Brain microvascular endothelial cell (primary cell): ENCODE measurements around the gene ANKRD55.
"Not testable (repeated sequence)": the region's sequence is repeated elsewhere in the genome, so short reads cannot be mapped to it uniquely, and the experiment has no call there.

Experiments
- DNase-seq: peaks from one replicate; pipeline ENCODE4 v3.0.0-alpha.2; 2020
- H3K27ac ChIP-seq: fragments of 250-450 bp; sonication (Bioruptor Pico); 2 replicates; pipeline ENCODE4 v1.5.1; 2020; ENCODE audit warnings: mild to moderate bottlenecking, moderate library complexity
- H3K27me3 ChIP-seq: fragments of 250-450 bp; sonication (Bioruptor Pico); replicated peaks from 2 replicates; pipeline ENCODE4 v1.5.1; 2020; ENCODE audit warnings: mild to moderate bottlenecking
- H3K36me3 ChIP-seq: fragments of 250-450 bp; sonication (Bioruptor Pico); replicated peaks from 2 replicates; pipeline ENCODE4 v1.5.1; 2020; ENCODE audit warnings: mild to moderate bottlenecking
- H3K4me3 ChIP-seq: 2 replicates; pipeline ENCODE4 v1.5.1; 2011; ENCODE audit warnings: low read depth, mild to moderate bottlenecking, control low read depth, low read length, moderate library complexity
- CTCF ChIP-seq: IDR thresholded peaks from 2 replicates; pipeline ENCODE4 v1.5.1; 2011; ENCODE audit warnings: low read depth, mild to moderate bottlenecking, moderate library complexity, low read length, control low read depth, inconsistent platforms; ENCODE audit errors: missing control alignments
- in situ Hi-C: cut with HindIII; loops from 2 replicates; pipeline ENCODE4 v1.10.0; 2017; ENCODE audit warnings: low sequenced_read_pairs, low pct_ligation_motif_present

Gene ANKRD55

GRCh38 chr5:56227691-56228090 lies 5.4 kb downstream of the ANKRD55 start:
- no peaks in the 10 kb centered on the region for H3K36me3 ChIP-seq
- H3K27ac ChIP-seq, result no peak overlapping the region
- no peaks in the 10 kb centered on the region for H3K27me3 ChIP-seq
- DNase-seq, result no peak
- no peak overlapping the region for H3K4me3 ChIP-seq
- no peak for TF ChIP-seq CTCF
- in situ Hi-C loops, result no loop called here

GRCh38 chr5:56223298-56223697 lies 9.8 kb downstream of the ANKRD55 start:
- H3K36me3 ChIP-seq, H3K27ac ChIP-seq, H3K4me3 ChIP-seq, H3K27me3 ChIP-seq, in situ Hi-C loops, DNase-seq: not testable (repeated sequence)

- DNase-seq, H3K27me3 ChIP-seq, H3K27ac ChIP-seq, H3K4me3 ChIP-seq, H3K36me3 ChIP-seq, in situ Hi-C loops: not testable (repeated sequence)
Observed at GRCh38 chr5:56221601-56222000, 11.5 kb downstream of the ANKRD55 start.

- in situ Hi-C loops, result no loop called here
- no peak for TF ChIP-seq CTCF
- DNase-seq, result no peak
- no peak overlapping the region for H3K4me3 ChIP-seq
- H3K36me3 ChIP-seq, result no peaks in the 10 kb centered on the region
- no peak overlapping the region for H3K27ac ChIP-seq
- no peaks in the 10 kb centered on the region for H3K27me3 ChIP-seq
Observed at GRCh38 chr5:56215019-56215830, 17.9 kb downstream of the ANKRD55 start.

- H3K4me3 ChIP-seq, H3K27ac ChIP-seq, DNase-seq, H3K36me3 ChIP-seq, H3K27me3 ChIP-seq, in situ Hi-C loops: not testable (repeated sequence)
Observed at GRCh38 chr5:56213886-56214535, 19.1 kb downstream of the ANKRD55 start.

- TF ChIP-seq CTCF, result no peak
- H3K27ac ChIP-seq, result peak overlapping the region; percentile 67
- H3K36me3 ChIP-seq, result no peaks in the 10 kb centered on the region
- no peaks in the 10 kb centered on the region for H3K27me3 ChIP-seq
- DNase-seq, result no peak
- in situ Hi-C loops, result no loop called here
- no peak overlapping the region for H3K4me3 ChIP-seq
Observed at GRCh38 chr5:56212130-56212879, 20.8 kb downstream of the ANKRD55 start.

- in situ Hi-C loops, result no loop called here
- Histone ChIP-seq H3K4me3 (no peak overlapping the region), H3K27ac (peak overlapping the region; percentile 67), H3K36me3 (no peaks in the 10 kb centered on the region), H3K27me3 (no peaks in the 10 kb centered on the region)
- no peak for TF ChIP-seq CTCF
- DNase-seq, result peak; percentile 90
Observed at GRCh38 chr5:56211298-56211865, 21.7 kb downstream of the ANKRD55 start.
